ENCODE measurements around the gene WDR70. TPM values are rescaled to one million over a fixed set of nuclear protein-coding genes. Genes with fewer than 3 reads are reported as not detected.

Gene WDR70
- total and polyA plus RNA-seq, 2 of the 8 experiments (the other 6 are each of a cell fraction or from before 2014, with no cell fraction given) = 10.6 to 37.4 TPM

- POLR2A ChIA-PET (ENCODE audit: partially characterized antibody) = no interaction called here
- Histone ChIP-seq H3K79me2 (ENCODE audit: control insufficient read depth in 1 of 2, insufficient read depth in 2 of 2, low read length in 2 of 2) (no peaks in the 10 kb centered on the region), H3K9ac (replicated peaks in 1 of 4; ENCODE audit: extremely low read depth in 1 of 4, low read depth in 3 of 4, low read length in 3 of 4) (no peak overlapping the region)
- no peak for TF ChIP-seq RFX5 (IDR thresholded peaks at IDR 0.05; ENCODE audit: borderline replicate concordance, low read depth, low read length)
- no peak for TF ChIP-seq USF2 (IDR thresholded peaks at IDR 0.05; ENCODE audit: low read length)
- TF ChIP-seq JUND (IDR thresholded peaks at IDR 0.05; ENCODE audit: low read length) = no peak
- no peak for TF ChIP-seq CREB1 (IDR thresholded peaks at IDR 0.05)
- no peak for TF ChIP-seq GTF2F1 (IDR thresholded peaks at IDR 0.05; ENCODE audit: borderline replicate concordance, low read depth, low read length)
- TF ChIP-seq GABPA (IDR thresholded peaks at IDR 0.05; ENCODE audit: borderline replicate concordance, insufficient read depth, low read length) = no peak
- no peak for TF ChIP-seq FOSL1 (IDR thresholded peaks at IDR 0.05; ENCODE audit: insufficient read depth, low read depth, low read length)
- no peak for TF ChIP-seq KDM1A (IDR thresholded peaks at IDR 0.05; ENCODE audit: borderline replicate concordance, low read length)
- no peak for TF ChIP-seq CTBP2 (IDR thresholded peaks at IDR 0.05; ENCODE audit: borderline replicate concordance, insufficient read depth, insufficient read length, low read length)
- no peak for TF ChIP-seq CBX5 (IDR thresholded peaks at IDR 0.05; ENCODE audit: low read depth, low read length)
- no peak for TF ChIP-seq SIN3A (conservative IDR thresholded peaks at IDR 0.05 in 1 of 2, IDR thresholded peaks at IDR 0.05 in 1 of 2; ENCODE audit: low read depth in 1 of 2, low read length in 2 of 2)
- TF ChIP-seq CBX8 (IDR thresholded peaks at IDR 0.05; ENCODE audit: borderline replicate concordance, low read depth, low read length) = no peak
- TF ChIP-seq CHD2 (IDR thresholded peaks at IDR 0.05; ENCODE audit: low read length) = no peak
- no peak for TF ChIP-seq SRF (IDR thresholded peaks at IDR 0.05; ENCODE audit: low read depth, low read length)
These were observed 338.1 kb downstream of the WDR70 start for GRCh38 chr5:37717276-37717612.

More at GRCh38 chr5:37717276-37717612, 338.1 kb downstream of the WDR70 start:
- no peak overlapping the region for H2BK15ac ChIP-seq (ENCODE audit: low read length)
- no peak overlapping the region for H3K4ac ChIP-seq (replicated peaks; ENCODE audit: insufficient read length, low read depth, low read length)
- H3K4me2 ChIP-seq (ENCODE audit: insufficient read depth in 1 of 2, low read depth in 2 of 2, low read length in 2 of 2) = no peak overlapping the region
- H3K9me3 ChIP-seq (ENCODE audit: insufficient read depth in 2 of 2, low read depth in 1 of 2, low read length in 1 of 2) = no peaks in the 10 kb centered on the region
- H2BK5ac ChIP-seq (ENCODE audit: low read depth, low read length) = no peak overlapping the region
- H2AFZ ChIP-seq (ENCODE audit: low read length) = no peak overlapping the region
- no peak overlapping the region for H3K27ac ChIP-seq (ENCODE audit: low read depth, low read length)
- H2BK12ac ChIP-seq (ENCODE audit: low read depth, low read length) = no peak overlapping the region
- peaks cover 0 to 6% (median 2%) of the 10 kb centered on the region in 4 experiments; a peak in 3 of 7 replicates for H3K4me1 ChIP-seq (replicated peaks in 1 of 4; ENCODE audit: control insufficient read depth in 3 of 4, insufficient read depth in 4 of 4, low read length in 3 of 4)
- DNase-seq (ENCODE audit: low read depth in 1 of 2, low spot score in 2 of 2) = no peak
- no peaks in the 10 kb centered on the region for H4K20me1 ChIP-seq (replicated peaks in 1 of 2; ENCODE audit: control insufficient read depth in 1 of 2, insufficient read depth in 2 of 2, low read length in 2 of 2)
- no peak overlapping the region for H3K4me3 ChIP-seq (ENCODE audit: extremely low read depth in 1 of 4, insufficient read depth in 2 of 4, low read depth in 3 of 4, low read length in 4 of 4)
- no peak overlapping the region for H3K56ac ChIP-seq (replicated peaks; ENCODE audit: insufficient read length, low read depth, low read length)
- H4K5ac ChIP-seq (ENCODE audit: insufficient read length, low read depth, low read length) = no peak overlapping the region
- CTCF ChIA-PET (ENCODE audit: partially characterized antibody) = interaction anchor here (1.0 to 2.0 kb wide), 2 partner anchors 8 to 30 kb away, joined by 3 to 6 read pairs; no protein-coding TSS in a partner anchor
- H2AK5ac ChIP-seq (ENCODE audit: low read depth, low read length) = no peak overlapping the region
- WGBS, 2 experiments (ENCODE audit: extremely low coverage in 1 of 2, insufficient coverage in 1 of 2, insufficient read length in 1 of 2, insufficient replicate concordance in 2 of 2, low coverage in 1 of 2, low lambda C conversion rate in 2 of 2, missing lambda C conversion rate in 1 of 2) = 90% methylated on average over 2 of the region's 2 CpGs; no CpG with 5 or more reads in 1 of the 2 experiments
- no peak overlapping the region for H4K91ac ChIP-seq (replicated peaks; ENCODE audit: insufficient read length, low read length)
- H3K14ac ChIP-seq (ENCODE audit: insufficient read length) = no peak overlapping the region
- no peaks in the 10 kb centered on the region for H3K79me1 ChIP-seq (ENCODE audit: low read depth, low read length)
- no peaks in the 10 kb centered on the region for H3K23me2 ChIP-seq (ENCODE audit: low read depth, low read length)
- no peaks in the 10 kb centered on the region for H3K27me3 ChIP-seq (replicated peaks in 1 of 4; ENCODE audit: control insufficient read depth in 3 of 4, extremely low read depth in 1 of 4, insufficient read depth in 3 of 4, low read length in 3 of 4)
- H3K36me3 ChIP-seq (ENCODE audit: control insufficient read depth in 2 of 4, insufficient read depth in 4 of 4, low read length in 3 of 4) = no peaks in the 10 kb centered on the region
- no peak for FAIRE-seq
- no peak overlapping the region for H3K23ac ChIP-seq (ENCODE audit: insufficient read length)
- H2BK120ac ChIP-seq (replicated peaks; ENCODE audit: low read depth, low read length) = no peak overlapping the region
- H4K8ac ChIP-seq (ENCODE audit: extremely low read depth, insufficient read depth, low read length) = no peak overlapping the region
- no peak overlapping the region for H2BK20ac ChIP-seq (ENCODE audit: low read length)
- H3K18ac ChIP-seq (ENCODE audit: extremely low read depth, low read length) = no peak overlapping the region
